ENCODE data around the gene SPG7.

Gene SPG7

DNA sequence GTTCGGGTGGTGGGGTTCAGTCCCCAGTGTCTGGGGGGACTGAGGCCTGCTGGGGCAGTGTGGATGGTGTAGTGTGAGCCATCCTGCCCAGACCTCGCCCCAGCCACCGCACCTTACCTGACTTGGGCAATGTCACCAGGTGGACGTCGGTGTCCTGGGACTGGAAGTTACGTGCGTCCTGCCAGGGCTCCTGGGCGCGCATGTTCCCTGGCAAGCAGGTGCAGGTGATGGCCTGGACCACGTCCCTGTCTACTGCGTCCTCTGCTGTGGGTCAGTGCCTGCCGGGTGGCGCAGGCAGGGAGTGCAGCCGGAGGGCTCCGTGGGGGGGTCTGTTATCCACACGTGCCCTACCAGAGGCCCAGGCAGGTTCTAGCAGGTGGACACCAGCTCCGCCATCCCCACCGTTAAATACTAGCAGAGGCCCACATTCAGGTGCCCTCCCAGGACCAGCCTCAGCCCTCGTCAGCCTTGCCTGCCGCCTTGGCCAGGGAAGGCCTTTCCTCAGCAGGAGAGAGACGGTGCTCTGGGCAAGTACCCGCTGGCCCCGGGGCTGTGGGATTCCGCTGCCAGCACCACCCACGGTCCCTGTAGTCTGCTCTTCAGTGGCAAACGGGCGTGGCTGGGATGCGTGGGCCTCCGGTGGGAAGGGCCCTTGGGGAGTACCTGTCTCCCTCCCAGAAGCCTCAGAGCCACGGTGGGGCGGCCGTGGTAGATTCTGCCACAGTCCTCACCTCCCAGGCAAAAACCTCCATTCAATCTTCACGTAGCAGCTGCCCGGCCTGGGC is 97.2 kb downstream of the SPG7 start:
- no peaks in the 10 kb centered on the region for H3K36me3 ChIP-seq (ENCODE audit: control insufficient read depth, insufficient read depth, low read length)
- H3K4me1 ChIP-seq (ENCODE audit: control insufficient read depth, insufficient read depth, low read length) = no peaks in the 10 kb centered on the region
- H3K27me3 ChIP-seq (ENCODE audit: control insufficient read depth, insufficient read depth, low read length) = peaks cover 18% of the 10 kb centered on the region
- H3K4me3 ChIP-seq (ENCODE audit: low read length) = no peak overlapping the region
- H3K9ac ChIP-seq (ENCODE audit: low read length) = no peak overlapping the region
- no peaks in the 10 kb centered on the region for H3K9me3 ChIP-seq (ENCODE audit: control insufficient read depth, low read length)

DNA sequence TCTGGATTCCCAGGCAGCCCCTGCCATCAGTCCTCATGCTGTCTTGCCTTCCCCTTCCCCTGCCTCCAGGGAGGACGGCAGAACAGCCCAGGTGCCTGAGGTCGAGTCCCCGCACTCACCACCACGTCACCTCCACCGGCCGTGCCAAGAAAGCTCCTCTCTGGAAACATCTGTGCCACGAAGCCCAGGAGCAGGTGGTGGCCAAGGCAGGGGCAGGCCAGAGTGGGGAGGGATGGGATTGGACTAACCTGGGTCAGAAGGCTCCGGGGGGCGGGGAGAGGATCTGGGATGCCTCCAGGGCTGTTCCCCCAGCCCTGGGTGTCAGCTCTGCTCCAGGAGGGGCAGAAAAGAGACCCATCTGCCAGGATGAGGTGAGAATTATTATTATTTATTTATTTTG is 97.8 kb downstream of the SPG7 start:
- Histone ChIP-seq H3K9ac (ENCODE audit: low read length) (no peak overlapping the region), H3K4me3 (ENCODE audit: low read length) (no peak overlapping the region), H3K36me3 (ENCODE audit: control insufficient read depth, insufficient read depth, low read length) (no peaks in the 10 kb centered on the region), H3K27me3 (ENCODE audit: control insufficient read depth, insufficient read depth, low read length) (peaks cover 18% of the 10 kb centered on the region), H3K4me1 (ENCODE audit: control insufficient read depth, insufficient read depth, low read length) (no peaks in the 10 kb centered on the region), H3K9me3 (ENCODE audit: control insufficient read depth, low read length) (no peaks in the 10 kb centered on the region)

All from mucosa of stomach (tissue), 1 donor.